ENCODE results near the gene STK24.

GRCh38 chr13:98485561-98485960 lies 91.3 kb downstream of the STK24 start:
- TF ChIP-seq CTCF (IDR thresholded peaks at IDR 0.05; ENCODE audit: insufficient read depth, low read length, poor library complexity, severe bottlenecking): no peak
- TF ChIP-seq EZH2phosphoT487 (conservative IDR thresholded peaks at IDR 0.05; ENCODE audit: low read length): no peak

Measured in SU-DHL-6 (cell line).